Gastrocnemius medialis (tissue), 4 donors: ENCODE measurements around the gene LCAT.

Source experiments
- POLR2A ChIP-seq, 2 donors: fragments of 450-650 bp; IDR thresholded peaks; one replicate each; pipeline ENCODE4 v1.6.1; 2017; ENCODE audit warnings: antibody characterized with exemption in 2 of 2, mild to moderate bottlenecking in 2 of 2, moderate library complexity in 2 of 2
- TF ChIP-seq, protein P1 (sequence below), 5 experiments: fragments of 450-650 bp in 3 of 5; fragments of 200-600 bp in 2 of 5; sonication (generic) in 2 of 5; IDR thresholded peaks in 4 of 5; conservative IDR thresholded peaks in 1 of 5; 1 replicate in 4 of 5; 2 replicates in 1 of 5; pipeline ENCODE4 v1.5.1; 2016 to 2019; ENCODE audit warnings: antibody characterized with exemption in 5 of 5, mild to moderate bottlenecking in 3 of 5, moderate library complexity in 3 of 5

DNA sequence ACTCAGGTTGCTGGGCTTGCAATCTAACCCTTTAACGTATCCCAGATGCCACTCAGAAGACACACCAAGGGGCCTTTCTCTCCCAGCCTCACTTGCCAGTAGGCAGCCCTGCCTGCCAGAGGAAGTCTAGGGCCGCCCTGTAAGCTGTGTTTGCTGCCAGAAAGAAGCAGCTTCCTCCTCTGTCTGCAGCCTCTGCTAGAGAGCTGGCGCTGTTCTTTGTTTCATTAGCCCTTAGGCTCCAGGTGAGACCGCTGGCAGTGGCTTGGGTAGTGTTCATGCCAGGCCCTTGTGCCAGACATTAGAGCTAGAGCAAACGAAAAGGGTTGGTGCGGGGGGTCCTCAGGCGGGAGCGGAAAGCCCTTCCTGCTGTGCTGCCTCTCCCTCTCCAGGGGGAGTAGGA, 21.2 kb downstream of the LCAT start:
- no peak for TF ChIP-seq POLR2A (IDR thresholded peaks at IDR 0.05)
- TF ChIP-seq, protein P1, sequence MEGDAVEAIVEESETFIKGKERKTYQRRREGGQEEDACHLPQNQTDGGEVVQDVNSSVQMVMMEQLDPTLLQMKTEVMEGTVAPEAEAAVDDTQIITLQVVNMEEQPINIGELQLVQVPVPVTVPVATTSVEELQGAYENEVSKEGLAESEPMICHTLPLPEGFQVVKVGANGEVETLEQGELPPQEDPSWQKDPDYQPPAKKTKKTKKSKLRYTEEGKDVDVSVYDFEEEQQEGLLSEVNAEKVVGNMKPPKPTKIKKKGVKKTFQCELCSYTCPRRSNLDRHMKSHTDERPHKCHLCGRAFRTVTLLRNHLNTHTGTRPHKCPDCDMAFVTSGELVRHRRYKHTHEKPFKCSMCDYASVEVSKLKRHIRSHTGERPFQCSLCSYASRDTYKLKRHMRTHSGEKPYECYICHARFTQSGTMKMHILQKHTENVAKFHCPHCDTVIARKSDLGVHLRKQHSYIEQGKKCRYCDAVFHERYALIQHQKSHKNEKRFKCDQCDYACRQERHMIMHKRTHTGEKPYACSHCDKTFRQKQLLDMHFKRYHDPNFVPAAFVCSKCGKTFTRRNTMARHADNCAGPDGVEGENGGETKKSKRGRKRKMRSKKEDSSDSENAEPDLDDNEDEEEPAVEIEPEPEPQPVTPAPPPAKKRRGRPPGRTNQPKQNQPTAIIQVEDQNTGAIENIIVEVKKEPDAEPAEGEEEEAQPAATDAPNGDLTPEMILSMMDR (IDR thresholded peaks at IDR 0.05 in 4 of 5, conservative IDR thresholded peaks at IDR 0.05 in 1 of 5) = no peak
